Hepatocyte (in vitro differentiated cells): Measurements from ENCODE around the gene RNLS.

Experiments
- EZH2 ChIP-seq: fragments of 200-600 bp; sonication (generic); IDR thresholded peaks from 2 replicates; pipeline ENCODE4 v1.6.1; 2016; ENCODE audit warnings: antibody characterized with exemption, mild to moderate bottlenecking, borderline replicate concordance
- TF ChIP-seq, protein P1 (sequence below): fragments of 200-600 bp; sonication (generic); IDR thresholded peaks from 2 replicates; pipeline ENCODE4 v1.5.1; 2016; ENCODE audit warnings: antibody characterized with exemption, mild to moderate bottlenecking; ENCODE audit not compliant: poor library complexity

DNA sequence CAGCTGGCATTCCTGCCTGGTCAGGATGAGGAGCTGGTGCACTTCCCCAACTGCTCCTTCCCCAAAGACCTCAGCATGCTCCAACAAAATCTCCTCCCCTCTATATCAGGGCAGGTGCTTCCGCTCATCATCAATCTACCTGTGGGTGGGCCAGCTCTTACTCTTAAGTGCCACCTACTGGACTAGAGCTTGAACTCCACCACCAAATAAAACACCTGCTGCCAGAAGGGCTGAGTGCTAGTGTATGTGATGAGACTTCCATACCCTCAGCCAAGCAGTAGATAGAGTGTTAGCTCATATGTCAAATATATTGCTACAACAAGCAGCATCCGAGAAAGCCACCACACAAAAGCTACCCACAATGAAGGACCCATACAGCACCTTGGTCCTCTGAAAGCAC is 264.3 kb downstream of the RNLS start:
- no peak for TF ChIP-seq EZH2
- TF ChIP-seq, protein P1, sequence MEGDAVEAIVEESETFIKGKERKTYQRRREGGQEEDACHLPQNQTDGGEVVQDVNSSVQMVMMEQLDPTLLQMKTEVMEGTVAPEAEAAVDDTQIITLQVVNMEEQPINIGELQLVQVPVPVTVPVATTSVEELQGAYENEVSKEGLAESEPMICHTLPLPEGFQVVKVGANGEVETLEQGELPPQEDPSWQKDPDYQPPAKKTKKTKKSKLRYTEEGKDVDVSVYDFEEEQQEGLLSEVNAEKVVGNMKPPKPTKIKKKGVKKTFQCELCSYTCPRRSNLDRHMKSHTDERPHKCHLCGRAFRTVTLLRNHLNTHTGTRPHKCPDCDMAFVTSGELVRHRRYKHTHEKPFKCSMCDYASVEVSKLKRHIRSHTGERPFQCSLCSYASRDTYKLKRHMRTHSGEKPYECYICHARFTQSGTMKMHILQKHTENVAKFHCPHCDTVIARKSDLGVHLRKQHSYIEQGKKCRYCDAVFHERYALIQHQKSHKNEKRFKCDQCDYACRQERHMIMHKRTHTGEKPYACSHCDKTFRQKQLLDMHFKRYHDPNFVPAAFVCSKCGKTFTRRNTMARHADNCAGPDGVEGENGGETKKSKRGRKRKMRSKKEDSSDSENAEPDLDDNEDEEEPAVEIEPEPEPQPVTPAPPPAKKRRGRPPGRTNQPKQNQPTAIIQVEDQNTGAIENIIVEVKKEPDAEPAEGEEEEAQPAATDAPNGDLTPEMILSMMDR = no peak
